ENCODE measurements around the gene LRIT2.

- TF ChIP-seq CTCF (IDR thresholded peaks at IDR 0.05; ENCODE audit: poor library complexity, severe bottlenecking) (no peak), SMC3 (conservative IDR thresholded peaks at IDR 0.05; ENCODE audit: poor library complexity) (no peak), EZH2 (IDR thresholded peaks at IDR 0.05; ENCODE audit: borderline replicate concordance, insufficient read depth, low read length, poor library complexity, severe bottlenecking) (no peak), EP300 (conservative IDR thresholded peaks at IDR 0.05; ENCODE audit: poor library complexity, severe bottlenecking) (no peak), MXI1 (conservative IDR thresholded peaks at IDR 0.05; ENCODE audit: poor library complexity, severe bottlenecking) (no peak)
Measured at GRCh38 chr10:84216834-84217233, 8.5 kb downstream of the LRIT2 start.

Data from neural cell (in vitro differentiated cells).